Measurements from ENCODE around the gene SPOCK3. TPM values are rescaled to one million over a fixed set of nuclear protein-coding genes. Genes with fewer than 3 reads are reported as not detected.

Gene SPOCK3
- total and polyA plus RNA-seq, 2 donors (not counting 3 experiments of a cell fraction or from before 2014, with no cell fraction given), result 0.10 TPM; not detected in 1

- no peak for FAIRE-seq
- no peaks in the 10 kb centered on the region for H3K4me1 ChIP-seq (ENCODE audit: control insufficient read depth, extremely low read depth, insufficient read depth, low read length)
- dilution Hi-C loops (cut with MboI; ENCODE audit: extremely low pct_ligation_motif_present, low sequenced_read_pairs) (no loop called here), intact Hi-C loops (cut with micrococcal nuclease) (no loop called here)
- no peaks in the 10 kb centered on the region for H4K20me1 ChIP-seq (replicated peaks; ENCODE audit: control insufficient read depth, extremely low read depth, insufficient read depth, low read length)
- H3K36me3 ChIP-seq (ENCODE audit: control insufficient read depth in 2 of 2, extremely low read depth in 1 of 2, insufficient read depth in 2 of 2, low read length in 2 of 2), result no peaks in the 10 kb centered on the region
- no peak overlapping the region for H3K4me3 ChIP-seq (replicated peaks in 1 of 3; ENCODE audit: insufficient read depth in 1 of 3, low read depth in 1 of 3, low read length in 3 of 3)
- no peak overlapping the region for H2AFZ ChIP-seq (ENCODE audit: low read depth, low read length)
- no peaks in the 10 kb centered on the region for H3K27me3 ChIP-seq (ENCODE audit: control insufficient read depth in 2 of 2, insufficient read depth in 2 of 2, low read length in 2 of 2)
- no TSS peak for BruUV-seq (replicated peaks)
- H3K4me2 ChIP-seq (ENCODE audit: insufficient read depth, low read length), result no peak overlapping the region
- H3K79me2 ChIP-seq (ENCODE audit: control insufficient read depth, insufficient read depth, low read length), result no peaks in the 10 kb centered on the region
- TF ChIP-seq GATA2 (IDR thresholded peaks at IDR 0.05; ENCODE audit: insufficient read depth, insufficient read length, low read depth, low read length) (no peak), MAX (IDR thresholded peaks at IDR 0.05; ENCODE audit: insufficient read depth, insufficient read length) (no peak), CTCF (IDR thresholded peaks at IDR 0.05; ENCODE audit: extremely low read depth in 1 of 2, insufficient read depth in 1 of 2, low read depth in 1 of 2, low read length in 2 of 2) (no peak), EZH2 (IDR thresholded peaks at IDR 0.05; ENCODE audit: borderline replicate concordance, low read depth, low read length, severe bottlenecking) (no peak), POLR2A (IDR thresholded peaks at IDR 0.05; ENCODE audit: low read depth, low read length) (no peak), POLR2AphosphoS5 (IDR thresholded peaks at IDR 0.05; ENCODE audit: insufficient read depth, low read depth, low read length) (no peak), FOS (IDR thresholded peaks at IDR 0.05; ENCODE audit: borderline replicate concordance, insufficient read depth, low read length) (no peak), MYC (IDR thresholded peaks at IDR 0.05; ENCODE audit: low read depth, low read length) (no peak), JUN (IDR thresholded peaks at IDR 0.05; ENCODE audit: borderline replicate concordance, insufficient read depth, insufficient read length, low read depth) (no peak)
- POLR2A ChIA-PET, result no interaction called here
- CTCF ChIA-PET, result no interaction called here
- H3K9me3 ChIP-seq (replicated peaks; ENCODE audit: control insufficient read depth, insufficient read depth, low read length), result no peaks in the 10 kb centered on the region
- H3K9ac ChIP-seq (replicated peaks; ENCODE audit: extremely low read depth, insufficient read depth, low read length), result no peak overlapping the region
- no peak for DNase-seq (ENCODE audit: low read depth, low spot score)
- H3K9me1 ChIP-seq (replicated peaks; ENCODE audit: control insufficient read depth, extremely low read depth, insufficient read depth, low read length), result no peaks in the 10 kb centered on the region
- no peak overlapping the region for H3K27ac ChIP-seq (ENCODE audit: insufficient read depth, low read depth, low read length)
These were observed 436.2 kb downstream of the SPOCK3 start for GRCh38 chr4:166798126-166798525.
